ENCODE data around the gene ITPK1.

GRCh38 chr14:92902726-92903125 lies 213.0 kb downstream of the ITPK1 start:
- TF ChIP-seq EZH2 (IDR thresholded peaks at IDR 0.05; ENCODE audit: insufficient read depth, poor library complexity, severe bottlenecking) (no peak), EZH2phosphoT487 (IDR thresholded peaks at IDR 0.05; ENCODE audit: insufficient read depth, low read depth) (no peak)

All from GM23248 (cell line).